Endodermal cell (in vitro differentiated cells): ENCODE data around the gene HS3ST3A1. TPM values are rescaled to one million over a fixed set of nuclear protein-coding genes. Genes with fewer than 3 reads are reported as not detected.

Experiments used
- DNase-seq: peaks from one replicate; pipeline ENCODE4 v3.0.0-alpha.2; 2017
- H3K27ac ChIP-seq: 2 replicates; pipeline ENCODE4 v1.5.1; 2013; ENCODE audit warnings: mild to moderate bottlenecking, low read depth, low read length, moderate library complexity
- H3K27me3 ChIP-seq: 2 replicates; pipeline ENCODE4 v1.6.1; 2013; ENCODE audit warnings: mild to moderate bottlenecking, low read length, moderate library complexity; ENCODE audit not compliant: insufficient read depth, control insufficient read depth, poor library complexity, severe bottlenecking
- H3K36me3 ChIP-seq: 2 replicates; pipeline ENCODE4 v1.7.0; 2013; ENCODE audit warnings: mild to moderate bottlenecking, low read length, moderate library complexity; ENCODE audit not compliant: control insufficient read depth, insufficient read depth
- H3K4me1 ChIP-seq: one replicate; pipeline ENCODE4 v1.7.0; 2013; ENCODE audit warnings: low read length; ENCODE audit not compliant: control insufficient read depth, insufficient read depth
- H3K4me3 ChIP-seq: 2 replicates; pipeline ENCODE4 v1.5.1; 2013; ENCODE audit warnings: mild to moderate bottlenecking, low read length, moderate library complexity
- H3K9ac ChIP-seq: 2 replicates; pipeline ENCODE4 v1.6.1; 2013; ENCODE audit warnings: mild to moderate bottlenecking, low read length, moderate library complexity; ENCODE audit not compliant: poor library complexity, severe bottlenecking; ENCODE audit errors: extremely low read depth
- H3K9me3 ChIP-seq: 2 replicates; pipeline ENCODE4 v1.6.1; 2013; ENCODE audit warnings: mild to moderate bottlenecking, low read length, moderate library complexity; ENCODE audit not compliant: control insufficient read depth
- H3K27ac Mint-ChIP-seq: 2 replicates; pipeline ENCODE4 v1.8.0; 2020; ENCODE audit warnings: mixed read lengths
- H3K27me3 Mint-ChIP-seq: 2 replicates; pipeline ENCODE4 v1.8.0; 2021; ENCODE audit warnings: mild to moderate bottlenecking, mixed read lengths; ENCODE audit not compliant: insufficient read depth
- H3K36me3 Mint-ChIP-seq: 2 replicates; pipeline ENCODE4 v1.8.0; 2020; ENCODE audit warnings: low read depth, mixed read lengths
- H3K4me1 Mint-ChIP-seq: 2 replicates; pipeline ENCODE4 v1.8.0; 2020; ENCODE audit warnings: mixed read lengths
- H3K4me3 Mint-ChIP-seq: 2 replicates; pipeline ENCODE4 v1.8.0; 2020; ENCODE audit warnings: mild to moderate bottlenecking, moderate library complexity, mixed read lengths
- H3K9me3 Mint-ChIP-seq: 2 replicates; pipeline ENCODE4 v1.8.0; 2020; ENCODE audit warnings: mild to moderate bottlenecking, mixed read lengths
- WGBS, 2 experiments: methylation state at CpG; one replicate each; pipeline versions ENCODE4 v1.1.5 to v1.1.7; 2013; ENCODE audit warnings: missing lambda C conversion rate in 2 of 2, mixed read lengths in 1 of 2; ENCODE audit not compliant: insufficient coverage in 1 of 2, insufficient read length in 1 of 2; 5-methylcytosine and 5-hydroxymethylcytosine counted together
- total RNA-seq, 2 donors: library from RNA; stranded (reverse); fragmentation: NEBNext Ultra II Directional in 1 of 2; extraction: Animal tissue kit (Norgen Biotek cat#: 25700) in 1 of 2; gene quantifications; 2 replicates in 1 of 2; 3 replicates in 1 of 2; pipeline ENCODE4 v1.2.1, GENCODE V29; 2021
- TF ChIP-seq, protein P1 (sequence below): fragments of 200-600 bp; sonication (generic); conservative IDR thresholded peaks from 2 replicates; pipeline ENCODE4 v1.5.0; 2021; ENCODE audit warnings: antibody characterized with exemption, mild to moderate bottlenecking

Gene HS3ST3A1
- total RNA-seq, 2 donors from 2014 or later, result 1.9 to 2.4 TPM

DNA sequence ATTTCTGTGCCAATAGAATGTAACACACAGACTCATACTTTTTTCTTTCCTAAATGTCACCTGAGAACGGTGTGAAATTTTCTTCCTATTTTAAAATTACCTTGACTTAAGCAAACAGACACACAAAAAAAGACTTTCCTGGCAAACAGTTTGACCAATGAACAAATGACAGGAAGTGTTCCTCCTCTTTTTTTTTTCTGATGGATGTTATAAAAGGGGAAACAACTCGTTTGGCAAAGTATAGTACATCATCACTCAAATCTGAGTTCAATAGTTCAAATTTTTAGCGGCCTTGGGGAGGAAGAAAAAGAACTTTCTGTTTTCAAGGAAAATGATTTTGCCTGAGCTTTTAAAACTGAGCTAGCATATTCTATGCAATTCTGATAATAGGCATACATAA, 19.8 kb downstream of the HS3ST3A1 start:
- peaks cover 10% of the 10 kb centered on the region for H3K9me3 Mint-ChIP-seq
- Histone ChIP-seq H3K27ac (no peak overlapping the region), H3K4me1 (no peaks in the 10 kb centered on the region), H3K9ac (no peak overlapping the region), H3K36me3 (no peaks in the 10 kb centered on the region), H3K9me3 (peaks cover 17% of the 10 kb centered on the region), H3K27me3 (no peaks in the 10 kb centered on the region), H3K4me3 (no peak overlapping the region)
- H3K4me1 Mint-ChIP-seq, result peaks cover 8% of the 10 kb centered on the region
- no peak overlapping the region for H3K4me3 Mint-ChIP-seq
- WGBS, 2 experiments, result 91 to 96% methylated on average over 1 to 3 of the region's 3 CpGs
- H3K27ac Mint-ChIP-seq, result no peak overlapping the region
- TF ChIP-seq, protein P1, sequence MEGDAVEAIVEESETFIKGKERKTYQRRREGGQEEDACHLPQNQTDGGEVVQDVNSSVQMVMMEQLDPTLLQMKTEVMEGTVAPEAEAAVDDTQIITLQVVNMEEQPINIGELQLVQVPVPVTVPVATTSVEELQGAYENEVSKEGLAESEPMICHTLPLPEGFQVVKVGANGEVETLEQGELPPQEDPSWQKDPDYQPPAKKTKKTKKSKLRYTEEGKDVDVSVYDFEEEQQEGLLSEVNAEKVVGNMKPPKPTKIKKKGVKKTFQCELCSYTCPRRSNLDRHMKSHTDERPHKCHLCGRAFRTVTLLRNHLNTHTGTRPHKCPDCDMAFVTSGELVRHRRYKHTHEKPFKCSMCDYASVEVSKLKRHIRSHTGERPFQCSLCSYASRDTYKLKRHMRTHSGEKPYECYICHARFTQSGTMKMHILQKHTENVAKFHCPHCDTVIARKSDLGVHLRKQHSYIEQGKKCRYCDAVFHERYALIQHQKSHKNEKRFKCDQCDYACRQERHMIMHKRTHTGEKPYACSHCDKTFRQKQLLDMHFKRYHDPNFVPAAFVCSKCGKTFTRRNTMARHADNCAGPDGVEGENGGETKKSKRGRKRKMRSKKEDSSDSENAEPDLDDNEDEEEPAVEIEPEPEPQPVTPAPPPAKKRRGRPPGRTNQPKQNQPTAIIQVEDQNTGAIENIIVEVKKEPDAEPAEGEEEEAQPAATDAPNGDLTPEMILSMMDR, result no peak
- H3K36me3 Mint-ChIP-seq, result no peaks in the 10 kb centered on the region
- no peak for DNase-seq
- H3K27me3 Mint-ChIP-seq, result no peaks in the 10 kb centered on the region

DNA sequence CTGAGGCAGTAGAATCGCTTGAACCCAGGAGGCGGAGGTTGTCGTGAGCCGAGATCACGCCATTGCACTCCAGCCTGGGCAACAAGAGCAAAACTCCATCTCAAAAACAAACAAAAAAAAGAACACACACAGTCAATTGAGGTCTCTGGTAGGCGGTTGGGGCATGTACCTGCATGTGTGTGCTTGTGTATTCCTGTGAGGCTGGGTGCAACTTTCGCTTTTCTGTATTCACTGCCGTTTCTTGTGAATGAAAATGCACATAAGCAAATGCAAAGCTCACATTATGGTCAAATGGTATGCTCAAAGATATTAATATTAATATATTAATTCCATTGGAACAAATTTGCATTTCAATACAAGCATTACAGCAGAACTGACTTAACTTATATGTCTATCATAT, 20.9 kb downstream of the HS3ST3A1 start:
- Mint-ChIP-seq H3K36me3 (no peaks in the 10 kb centered on the region), H3K4me1 (peaks cover 15% of the 10 kb centered on the region), H3K27ac (no peak overlapping the region)

DNA sequence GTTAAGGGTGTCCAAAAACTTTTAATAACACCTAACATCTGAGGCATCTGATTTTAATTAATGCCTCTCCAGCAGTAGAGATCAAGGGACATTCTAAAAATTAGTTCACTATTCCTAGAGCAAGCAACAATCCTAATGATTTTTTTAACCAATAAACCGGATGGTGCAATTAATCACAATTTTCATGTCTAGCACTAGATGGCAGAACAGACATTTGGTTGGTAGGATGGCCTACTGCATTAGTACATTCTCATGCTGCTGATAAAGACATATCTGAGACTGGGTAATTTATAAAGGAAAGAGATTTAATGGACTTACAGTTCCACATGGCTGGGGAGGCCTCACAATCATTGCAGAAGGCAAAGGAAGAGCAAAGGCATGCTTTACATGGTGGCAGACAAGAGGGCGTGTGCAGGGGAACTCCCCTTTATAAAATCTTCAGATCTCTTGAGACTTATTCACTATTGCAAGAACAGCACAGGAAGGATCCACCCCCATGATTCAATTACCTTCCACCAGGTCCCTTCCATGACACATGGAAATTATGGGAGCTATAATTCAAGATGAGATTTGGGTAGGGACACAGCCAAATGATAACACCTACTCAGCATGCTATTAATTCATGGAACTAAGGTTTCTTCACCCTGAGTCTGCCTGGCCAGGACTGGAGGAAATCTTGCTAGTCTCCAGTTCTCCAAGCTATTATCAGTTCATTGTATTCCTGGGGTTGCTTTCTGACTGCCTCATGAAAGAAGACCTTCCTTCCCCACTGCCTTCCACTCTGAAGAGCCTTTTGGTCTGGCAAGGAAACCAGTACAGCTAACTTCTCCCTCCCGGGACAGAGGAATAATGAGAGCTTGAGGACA, 24.8 kb downstream of the HS3ST3A1 start:
- no peak overlapping the region for H3K4me3 ChIP-seq

More for the DNA sequence above, 20.9 kb downstream of the HS3ST3A1 start:
- Histone ChIP-seq H3K27me3 (no peaks in the 10 kb centered on the region), H3K4me1 (peaks cover 5% of the 10 kb centered on the region), H3K27ac (no peak overlapping the region), H3K4me3 (no peak overlapping the region), H3K9ac (no peak overlapping the region), H3K9me3 (peaks cover 19% of the 10 kb centered on the region), H3K36me3 (no peaks in the 10 kb centered on the region)
- no peak for DNase-seq
- Mint-ChIP-seq H3K9me3 (peaks cover 16% of the 10 kb centered on the region), H3K4me3 (no peak overlapping the region), H3K27me3 (no peaks in the 10 kb centered on the region)
- 99 to 100% methylated on average over 2 to 8 of the region's 8 CpGs for WGBS, 2 experiments
- TF ChIP-seq, protein P1, result no peak

More for the DNA sequence above, 24.8 kb downstream of the HS3ST3A1 start:
- Histone ChIP-seq H3K9me3 (peaks cover 30% of the 10 kb centered on the region), H3K27ac (no peak overlapping the region), H3K4me1 (peaks cover 5% of the 10 kb centered on the region), H3K9ac (no peak overlapping the region), H3K36me3 (no peaks in the 10 kb centered on the region), H3K27me3 (no peaks in the 10 kb centered on the region)
- DNase-seq, result no peak
- TF ChIP-seq, protein P1, result no peak
- H3K36me3 Mint-ChIP-seq, result peaks cover 4% of the 10 kb centered on the region
- H3K27me3 Mint-ChIP-seq, result peaks cover 17% of the 10 kb centered on the region
- peaks cover 23% of the 10 kb centered on the region for H3K4me1 Mint-ChIP-seq
- H3K27ac Mint-ChIP-seq, result no peak overlapping the region
- H3K9me3 Mint-ChIP-seq, result peaks cover 27% of the 10 kb centered on the region
- H3K4me3 Mint-ChIP-seq, result no peak overlapping the region
- 88 to 100% methylated on average over 1 to 3 of the region's 3 CpGs for WGBS, 2 experiments
